NCI-H524 treated with DMSO at 0.1 percent for 48 hours (cell line): ENCODE results near the gene PPP6R1.
"Not testable (repeated sequence)": the region's sequence is repeated elsewhere in the genome, so short reads cannot be mapped to it uniquely, and the experiment has no call there.

ENCODE experiments used
- DNase-seq: peaks from one replicate; lab custom pipeline; 2025; lab: John Stamatoyannopoulos, UW

Gene PPP6R1

DNA sequence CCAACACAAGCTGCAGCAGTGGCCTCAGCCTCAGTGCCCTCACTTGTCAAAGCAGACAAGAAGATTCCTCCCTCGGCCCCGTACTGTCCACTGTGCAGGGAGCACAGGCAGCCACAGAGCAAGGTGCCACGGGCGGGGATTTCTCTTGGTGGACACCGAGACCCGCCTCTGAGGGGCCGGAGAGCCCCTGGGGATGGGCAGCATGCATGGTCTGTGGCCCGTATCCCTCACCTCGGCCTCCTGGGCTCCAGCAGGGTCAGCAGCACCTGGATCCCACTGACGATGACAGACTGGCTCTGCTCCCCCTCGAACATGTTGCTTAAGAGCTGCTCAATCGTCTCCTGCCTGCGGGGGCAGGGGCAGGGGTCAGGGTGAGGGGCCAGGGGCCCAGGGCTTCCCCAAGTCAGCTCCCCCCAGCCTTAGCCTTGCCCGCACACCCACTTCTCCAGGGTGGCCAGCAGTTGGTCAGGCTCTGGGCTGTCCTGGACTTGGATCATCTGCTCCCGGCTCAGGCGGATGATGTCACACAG is 16.8 kb downstream of the PPP6R1 start:
- no peak for DNase-seq

DNA sequence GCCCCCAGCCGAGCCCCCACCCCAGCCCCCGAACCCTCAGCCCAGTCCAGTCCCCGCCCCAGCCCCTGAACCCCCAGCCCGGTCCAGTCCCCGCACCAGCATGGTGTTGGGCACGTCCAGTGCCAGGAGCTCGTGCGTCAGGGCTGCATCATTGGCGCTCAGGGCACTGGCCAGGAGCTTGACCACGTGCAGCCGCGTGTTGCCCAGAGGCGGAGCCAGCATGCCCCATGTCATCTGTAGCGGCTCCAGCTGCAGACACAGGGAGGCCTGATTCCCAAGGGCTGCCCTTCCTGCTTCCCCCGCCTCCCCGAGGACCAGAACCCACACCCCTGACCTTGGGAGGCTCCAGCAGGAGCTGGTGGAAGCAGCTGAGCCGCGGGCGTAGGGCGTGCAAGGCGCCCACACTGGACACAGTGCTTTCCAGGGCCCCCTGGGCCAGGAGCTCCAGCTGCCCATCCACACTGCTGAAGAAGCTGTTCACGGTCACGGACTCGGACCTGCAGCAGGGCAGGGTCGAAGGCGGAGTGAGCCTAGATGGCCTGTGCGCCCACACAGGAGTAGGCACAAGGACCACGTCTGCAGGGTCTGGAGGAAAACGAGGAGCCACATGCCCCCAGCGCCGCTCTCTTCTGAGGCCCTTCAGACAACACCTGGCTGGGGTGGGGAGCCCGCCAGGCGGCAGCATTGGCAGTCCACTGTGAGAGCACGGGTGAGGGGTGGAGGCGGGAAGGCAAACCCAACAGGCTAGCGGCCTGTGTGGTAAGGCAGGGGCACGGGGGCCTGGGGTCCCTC is 17.5 kb downstream of the PPP6R1 start:
- DNase-seq: no peak

DNA sequence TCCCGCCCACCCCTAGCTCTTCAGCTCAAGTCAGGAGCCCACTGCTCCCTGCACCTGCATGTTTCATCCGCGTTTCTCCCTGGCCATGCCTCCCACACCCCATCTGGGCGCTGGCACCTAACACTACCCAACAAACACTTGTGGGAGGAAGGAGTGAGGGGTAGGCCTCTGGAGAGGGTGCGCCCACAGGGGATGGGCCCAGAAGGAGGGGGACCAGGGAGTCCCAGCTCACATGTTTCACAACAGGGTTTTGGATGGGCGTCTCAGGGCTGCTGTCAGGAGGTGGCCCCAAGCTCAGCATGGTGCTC is 18.1 kb downstream of the PPP6R1 start:
- DNase-seq: no peak

- DNase-seq: no peak
Observed at GRCh38 chr19:55239004-55239403, 19.8 kb downstream of the PPP6R1 start.

- DNase-seq: no peak
Observed at GRCh38 chr19:55238030-55238429, 20.8 kb downstream of the PPP6R1 start.

- no peak for DNase-seq
Observed at GRCh38 chr19:55232986-55233385, 25.8 kb downstream of the PPP6R1 start.

GRCh38 chr19:55232286-55232602 is 26.6 kb downstream of the PPP6R1 start:
- DNase-seq: no peak

GRCh38 chr19:55231391-55232285 is 27.2 kb downstream of the PPP6R1 start:
- no peak for DNase-seq

- no peak for DNase-seq
Observed at GRCh38 chr19:55230780-55231179, 28.0 kb downstream of the PPP6R1 start.

GRCh38 chr19:55230329-55230728 is 28.5 kb downstream of the PPP6R1 start:
- DNase-seq: no peak

DNA sequence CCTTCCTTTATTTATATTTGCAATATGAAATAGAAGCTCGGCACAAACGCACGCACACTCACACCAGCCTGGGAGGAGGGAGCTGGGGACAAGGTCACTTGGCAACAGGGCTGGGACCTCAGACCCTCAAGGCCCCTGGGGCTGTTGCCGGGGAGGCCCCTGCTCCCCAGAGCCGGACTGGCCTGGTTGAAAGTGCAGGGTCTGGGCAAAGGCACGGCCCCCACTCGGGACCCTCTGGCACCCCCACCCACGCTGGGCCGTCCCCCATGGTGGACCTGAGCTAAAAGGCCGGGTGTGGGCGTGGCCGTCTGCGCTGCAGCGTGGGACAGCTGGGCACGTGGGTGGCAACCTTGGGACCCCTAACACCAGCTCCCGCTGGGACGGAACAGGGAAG is 29.0 kb downstream of the PPP6R1 start:
- DNase-seq: no peak

DNA sequence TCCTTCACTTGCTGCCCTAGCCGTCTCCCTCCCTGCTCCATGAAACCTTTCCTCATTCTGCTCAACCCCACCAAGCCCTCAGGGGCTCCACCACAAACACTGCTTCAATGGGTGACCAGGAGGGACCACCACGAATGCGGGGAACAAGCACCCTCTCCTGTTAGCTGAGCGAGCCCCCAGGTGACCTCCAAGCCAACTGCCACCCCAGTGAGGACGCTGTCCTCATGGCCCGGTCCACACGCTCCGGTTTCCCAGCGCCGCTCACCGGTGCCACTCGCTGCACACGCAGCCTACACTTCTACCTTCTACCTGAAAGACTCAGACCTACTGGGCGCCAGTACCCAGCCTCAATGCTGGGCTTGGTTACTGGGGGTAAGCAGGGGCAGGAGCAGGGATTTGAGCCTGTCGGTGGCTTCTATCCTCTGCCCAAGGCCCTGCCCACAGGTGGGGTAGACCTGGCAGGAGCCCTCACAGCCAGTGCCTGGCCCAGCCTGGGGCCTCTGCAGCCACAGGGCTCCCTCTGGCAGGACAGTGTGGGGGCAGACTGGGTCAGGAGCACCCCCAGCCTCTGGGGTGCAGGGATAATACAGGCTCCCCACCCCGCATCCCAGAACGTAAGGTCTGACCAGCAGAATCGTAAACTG is 29.6 kb downstream of the PPP6R1 start:
- DNase-seq: no peak

- no peak for DNase-seq
Observed at GRCh38 chr19:55228403-55229031, 30.3 kb downstream of the PPP6R1 start, which contains the start of gene TMEM86B. TSS of gene TMEM86B (minus strand) at chr19:55228763. CDS start at chr19:55228741, 22 bp downstream.

GRCh38 chr19:55228015-55228391 is 30.8 kb downstream of the PPP6R1 start:
- no peak for DNase-seq

DNA sequence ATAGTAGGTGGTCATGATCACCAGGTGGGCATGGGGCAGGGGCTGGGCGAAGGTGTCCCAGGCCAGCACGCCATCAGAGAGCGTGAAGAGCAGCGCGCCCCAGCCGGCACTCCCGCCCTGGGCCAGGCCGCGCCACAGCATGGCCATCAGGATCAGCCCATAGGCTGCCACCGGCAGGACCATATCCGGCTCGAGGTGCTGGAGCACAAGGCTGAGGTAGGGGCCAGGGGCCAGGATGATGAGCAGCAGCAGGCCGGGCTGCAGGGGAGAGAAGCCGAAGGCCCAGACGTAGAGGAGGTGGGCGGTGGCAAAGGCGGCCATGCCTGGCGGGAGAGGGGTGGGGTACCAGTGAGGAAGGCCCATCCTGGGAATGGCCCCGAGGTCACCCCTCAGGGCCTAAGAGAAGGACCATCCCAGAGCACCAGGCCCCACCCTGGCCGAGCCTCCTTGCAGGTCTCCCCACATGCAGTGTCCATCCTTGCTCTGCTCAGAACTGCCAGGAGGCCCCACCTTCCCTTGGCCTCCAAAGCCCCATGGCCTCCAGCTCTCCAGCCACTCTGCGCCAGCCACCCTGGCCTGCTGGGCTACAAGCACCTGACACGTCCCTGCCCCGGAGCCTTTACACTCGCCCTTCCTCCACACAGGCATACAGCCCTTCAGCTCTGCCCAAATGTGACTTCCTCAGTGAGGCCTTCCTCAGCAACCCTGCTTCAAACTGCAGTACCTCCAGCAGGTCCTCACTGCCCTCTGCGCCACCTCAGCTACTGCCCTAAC is 31.4 kb downstream of the PPP6R1 start:
- no peak for DNase-seq

DNA sequence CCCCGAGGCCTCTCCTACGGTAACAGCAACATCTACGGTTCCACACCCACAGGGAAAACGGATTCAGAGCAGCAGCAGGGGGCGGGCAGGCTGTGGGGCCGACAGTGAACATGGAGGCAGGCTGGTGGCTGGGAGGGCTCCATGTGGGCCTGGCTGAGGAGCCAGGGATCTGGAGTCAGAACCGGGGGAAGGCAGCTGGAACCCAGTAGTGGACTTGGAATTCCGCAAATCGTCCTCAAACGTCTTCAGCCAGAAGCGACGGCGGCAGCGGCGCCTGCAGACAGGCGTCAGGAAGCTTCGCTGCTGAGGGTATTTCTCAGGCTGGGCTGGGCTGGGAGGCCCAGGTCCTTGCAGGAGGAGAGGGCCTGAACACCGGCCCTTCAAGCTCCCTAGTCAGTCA is 32.0 kb downstream of the PPP6R1 start:
- DNase-seq: no peak

DNA sequence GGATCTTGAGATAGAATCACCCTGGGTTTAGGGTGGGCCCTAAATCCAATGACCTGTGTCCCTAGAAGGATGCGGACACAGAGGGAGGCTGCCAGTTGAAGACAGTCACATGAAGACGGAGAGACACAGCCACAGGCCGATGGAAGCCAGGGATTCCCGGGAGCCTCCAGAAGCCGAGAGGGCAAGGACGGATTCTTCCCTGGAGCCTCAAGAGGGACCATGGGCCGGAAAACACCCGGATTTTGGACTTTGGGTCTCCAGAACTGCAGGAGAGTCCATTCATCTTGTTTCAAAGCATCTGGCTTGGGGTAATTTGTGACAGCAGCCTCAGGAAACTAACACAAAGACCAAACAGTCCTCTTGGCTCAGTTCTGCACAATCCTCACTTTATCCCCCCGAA is 32.5 kb downstream of the PPP6R1 start:
- DNase-seq: no peak

DNA sequence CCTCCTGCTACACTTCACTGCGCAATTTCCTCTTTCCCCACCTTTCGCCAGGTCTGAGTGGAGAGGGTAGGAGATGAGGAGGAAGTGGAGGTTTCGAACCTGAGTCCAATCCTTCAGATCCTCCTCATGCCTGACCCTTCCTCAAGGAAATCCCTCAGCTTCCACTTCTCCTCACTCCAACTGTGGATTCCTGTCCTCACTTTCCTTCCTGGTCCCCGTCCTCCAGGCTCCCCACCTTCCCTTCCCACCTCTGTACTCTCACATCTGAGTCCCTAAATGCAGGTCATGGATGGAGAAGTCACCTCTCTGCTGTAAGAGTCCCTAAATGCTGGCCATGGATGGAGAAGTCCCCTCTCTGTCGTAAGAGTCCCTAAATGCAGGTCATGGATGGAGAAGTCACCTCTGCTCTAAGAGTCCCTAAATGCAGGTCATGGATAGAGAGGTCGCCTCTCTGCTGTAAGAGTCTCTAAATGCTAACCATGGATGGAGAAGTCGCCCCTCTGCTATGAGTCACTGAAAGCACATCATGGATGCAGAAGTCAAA is 33.3 kb downstream of the PPP6R1 start:
- no peak for DNase-seq

- not testable (repeated sequence) for DNase-seq
Observed at GRCh38 chr19:55224679-55225414, 34.0 kb downstream of the PPP6R1 start.

DNA sequence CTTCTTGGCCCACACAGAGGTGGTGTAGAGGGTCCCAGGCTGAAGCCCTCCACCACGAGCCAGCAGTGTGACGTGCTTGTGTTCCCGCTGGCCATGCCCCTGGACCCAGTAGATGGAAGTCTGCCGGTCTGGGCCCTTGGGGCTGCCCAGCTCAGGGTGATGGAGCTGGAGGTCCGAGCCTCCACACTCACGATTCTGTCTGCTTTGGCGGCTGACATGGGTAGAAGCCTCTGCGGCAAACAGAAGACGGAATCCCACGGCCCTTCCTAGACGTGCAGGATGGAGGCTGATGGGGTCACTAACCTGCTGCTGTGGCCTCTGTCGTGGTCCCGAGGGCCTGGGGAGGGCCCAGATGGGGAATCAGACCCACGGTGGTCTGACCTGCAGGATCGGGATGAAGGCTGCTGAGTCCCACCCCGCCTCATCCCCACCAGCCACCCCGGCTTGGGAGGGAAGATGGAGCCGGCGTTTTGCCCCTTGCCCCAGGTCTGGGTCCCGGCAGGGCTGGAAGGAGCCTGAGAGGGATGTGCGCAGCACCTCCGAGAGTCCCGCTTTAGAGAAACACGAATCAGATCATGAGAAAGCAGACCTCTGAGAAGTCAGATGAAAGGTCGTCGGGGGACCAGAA is 34.7 kb downstream of the PPP6R1 start:
- no peak for DNase-seq
